ENCODE data around the gene MPST.
"Not testable (repeated sequence)": the region's sequence is repeated elsewhere in the genome, so short reads cannot be mapped to it uniquely, and the experiment has no call there.

Gene MPST

DNA sequence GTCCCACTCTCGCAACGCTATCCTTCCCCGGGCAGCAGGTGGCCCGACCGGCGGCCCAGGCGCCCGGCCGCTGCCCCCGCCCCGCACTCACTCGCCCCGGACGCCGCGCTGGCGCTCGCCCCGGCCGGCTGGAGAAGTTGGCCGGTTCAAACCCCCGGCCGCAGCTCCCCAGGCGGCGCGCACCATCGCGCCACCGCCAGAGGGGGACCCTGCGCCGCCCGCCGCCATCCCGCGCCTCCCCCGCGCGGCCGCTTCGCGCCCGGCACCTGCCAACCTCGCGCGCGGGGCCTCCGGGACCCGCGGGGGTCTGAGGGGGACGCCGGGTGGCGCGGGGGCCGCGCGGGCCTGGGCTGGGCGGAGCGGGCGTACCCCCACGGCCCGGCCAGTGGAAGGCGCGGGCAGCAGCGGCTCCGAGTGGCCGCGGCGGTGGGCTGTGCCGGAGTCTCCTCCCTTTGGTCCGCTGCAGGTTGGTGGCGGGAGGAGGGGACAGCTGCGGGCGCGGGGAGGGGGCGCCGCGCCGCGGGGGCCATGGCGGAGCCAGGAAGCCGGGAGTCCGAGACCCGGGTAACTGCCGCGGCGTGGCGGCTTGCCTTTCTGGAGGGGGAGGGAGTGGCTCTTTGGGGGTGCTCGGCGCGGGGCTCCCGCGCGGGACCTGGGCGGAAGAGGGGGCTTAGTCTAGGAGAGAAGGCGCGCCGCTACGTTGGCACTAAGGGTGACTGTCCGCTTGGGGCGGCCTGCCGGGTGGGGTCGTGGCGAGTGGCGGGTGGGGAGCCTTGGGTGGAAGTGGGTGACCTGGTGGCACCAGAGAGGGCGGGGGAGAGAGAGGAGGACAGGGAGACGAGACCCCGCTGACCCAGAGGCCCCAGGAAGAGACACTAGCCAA is at the start of gene MPST, which contains the start of gene TST:
MPST (plus strand) TSS at position 434 of the 883 bp plus-strand sequence; CDS start at position 529, 95 bp downstream.
TST (minus strand) TSS at position 139 of the 883 bp plus-strand sequence. CDS start 715 bp downstream, outside the sequence.
- peak; percentile 87 for DNase-seq

DNA sequence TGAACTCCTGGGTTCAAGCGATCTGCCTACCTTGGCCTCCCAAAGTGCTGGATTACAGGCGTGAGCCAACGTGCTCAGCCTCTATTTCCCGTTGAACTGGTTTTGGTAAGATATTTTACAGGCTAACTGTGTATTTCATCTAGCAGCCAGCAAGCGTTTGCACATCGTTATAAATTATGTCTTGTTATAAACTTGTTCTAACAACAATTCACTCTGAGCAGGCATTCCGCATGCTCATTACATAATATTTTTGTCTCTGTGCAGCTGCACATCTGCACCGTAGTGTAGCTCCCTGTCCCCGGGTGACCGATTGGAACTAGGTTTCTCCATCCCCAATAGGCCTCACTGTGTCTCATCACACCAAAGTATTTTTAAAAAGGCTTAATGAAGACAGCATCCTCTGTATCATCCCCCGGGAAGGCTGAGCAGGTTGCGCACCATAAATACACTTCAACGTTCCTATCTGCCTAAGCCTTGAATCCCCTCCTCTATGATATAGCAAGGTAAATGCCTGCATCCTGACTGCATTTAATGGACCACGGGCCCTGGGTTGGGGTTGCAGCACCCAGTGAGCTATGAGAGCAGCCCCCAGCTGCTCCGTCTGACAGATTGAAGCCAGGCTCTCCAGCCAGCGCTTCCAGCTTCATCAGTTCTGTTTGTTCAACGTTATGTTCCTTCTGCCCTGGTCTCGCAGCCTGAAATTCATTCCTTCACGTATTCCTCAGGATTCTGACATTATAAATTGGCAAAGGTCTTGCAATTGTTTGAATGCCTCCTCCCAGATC is 48.0 kb upstream of the MPST start:
- no peak for DNase-seq

DNA sequence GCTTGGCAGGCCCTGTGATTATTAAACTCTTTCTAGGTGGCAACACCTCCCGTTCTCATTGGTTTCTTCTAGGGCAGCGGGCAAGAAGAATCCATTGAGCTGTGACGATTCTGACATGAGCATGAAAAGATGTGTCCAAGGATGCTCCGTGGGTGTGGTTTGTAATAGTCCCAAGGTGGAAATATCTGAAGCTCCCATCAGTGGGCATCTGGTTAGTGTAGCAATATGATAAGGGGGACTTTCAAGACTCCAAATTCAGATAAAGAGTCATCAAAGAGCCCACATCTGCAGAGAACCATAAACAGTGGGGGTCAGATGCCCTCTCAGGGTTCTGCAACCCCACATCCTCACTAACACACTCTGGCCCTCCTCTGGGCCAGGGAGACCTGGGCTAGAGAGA is 42.9 kb upstream of the MPST start:
- no peak for DNase-seq

DNA sequence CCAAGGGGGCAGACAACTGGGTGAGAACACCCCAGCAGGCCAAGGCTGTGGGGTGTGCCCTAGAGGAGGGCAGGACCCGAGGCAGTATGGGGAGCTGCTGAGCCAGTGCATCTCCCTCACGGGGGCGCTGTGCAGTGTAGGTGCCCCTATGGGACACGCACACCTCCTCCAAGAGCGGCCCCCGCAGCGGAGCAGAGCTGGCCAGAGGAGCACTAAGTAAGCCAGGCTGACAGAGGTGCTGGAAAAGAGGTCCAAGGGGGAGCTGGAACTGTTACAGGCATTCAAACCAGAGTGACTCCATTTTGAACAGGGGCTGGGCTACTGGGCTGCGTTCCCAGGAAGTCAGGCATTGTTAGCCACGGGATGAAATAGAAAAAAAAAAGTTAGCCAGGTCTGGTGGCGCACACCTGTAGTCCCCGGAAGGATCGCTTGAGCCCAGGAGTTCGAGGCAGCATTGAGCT is 42.1 kb upstream of the MPST start:
- DNase-seq, result no peak

DNA sequence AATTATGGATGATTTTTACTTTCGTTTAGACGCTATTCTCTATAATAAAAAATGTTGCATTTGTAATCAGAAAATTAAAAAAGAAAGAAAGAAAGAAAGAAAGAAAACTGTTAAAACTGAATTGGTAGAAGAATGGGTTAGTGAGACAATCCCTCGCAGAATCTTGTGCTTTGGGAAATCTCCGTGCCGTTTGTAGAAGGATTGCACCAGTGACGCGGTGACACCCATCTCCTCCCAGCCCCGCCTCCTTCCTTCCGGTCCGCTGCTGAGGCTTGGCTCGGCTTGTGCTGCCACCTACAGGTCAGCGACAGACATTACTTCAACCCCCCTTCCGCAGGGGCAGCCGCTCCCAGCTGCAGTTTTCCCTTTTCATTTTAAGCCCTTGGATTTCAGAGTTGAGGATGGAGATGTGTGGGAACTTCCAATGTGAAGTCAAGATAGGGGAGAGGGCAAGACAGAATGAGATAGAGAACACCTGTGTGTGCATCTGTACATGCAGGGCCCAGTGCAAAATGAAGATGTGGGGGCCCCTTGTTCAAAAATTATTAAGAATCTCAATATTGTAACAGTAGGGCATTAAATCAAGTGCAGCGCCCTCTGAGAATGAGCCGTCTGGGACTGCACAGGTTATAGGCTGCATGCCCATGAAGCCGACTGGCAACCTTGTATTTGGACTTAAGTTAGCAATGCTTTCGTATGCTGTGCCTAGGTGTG is 41.4 kb upstream of the MPST start:
- DNase-seq, result peak; percentile 94

DNA sequence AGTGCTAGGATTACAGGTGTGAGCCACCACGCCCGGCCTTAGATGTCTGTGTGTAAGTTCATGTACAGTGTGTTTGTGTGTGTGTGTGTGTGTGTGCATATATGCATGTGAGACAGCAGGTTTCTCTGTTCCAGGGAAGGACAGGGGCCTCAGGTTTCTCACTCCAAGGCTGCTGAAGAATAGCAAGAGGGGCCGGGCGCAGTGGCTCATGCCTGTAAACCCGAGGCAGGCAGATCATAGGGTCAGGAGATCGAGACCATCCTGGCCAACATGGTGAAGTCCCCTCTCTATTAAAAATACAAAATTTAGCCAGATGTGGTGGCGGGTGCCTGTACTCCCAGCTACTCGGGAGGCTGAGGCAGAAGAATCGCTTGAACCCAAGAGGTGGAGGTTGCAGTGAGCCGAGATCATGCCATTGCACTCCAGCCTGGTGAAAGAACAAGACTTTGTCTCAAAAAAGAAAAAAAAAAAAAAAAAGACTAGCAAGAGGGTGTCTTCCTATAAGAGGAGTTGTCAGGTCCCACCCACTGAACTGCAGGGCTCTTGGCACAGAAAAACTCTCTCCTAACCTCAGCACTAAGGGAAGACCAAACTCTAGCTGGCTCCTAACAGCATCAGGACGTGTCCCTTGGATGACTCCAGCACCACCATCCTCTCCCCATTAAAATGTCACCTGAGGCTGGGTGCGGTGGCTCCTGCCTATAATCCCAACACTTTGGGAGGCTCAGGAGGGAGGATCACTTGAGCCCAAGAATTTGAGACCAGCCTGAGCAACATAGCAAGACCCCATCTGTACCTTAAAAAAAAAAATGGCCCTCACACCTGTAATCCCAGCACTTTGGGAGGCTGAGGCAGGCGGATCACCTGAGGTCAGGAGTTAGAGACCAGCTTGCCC is 40.3 kb upstream of the MPST start:
- no peak for DNase-seq

DNA sequence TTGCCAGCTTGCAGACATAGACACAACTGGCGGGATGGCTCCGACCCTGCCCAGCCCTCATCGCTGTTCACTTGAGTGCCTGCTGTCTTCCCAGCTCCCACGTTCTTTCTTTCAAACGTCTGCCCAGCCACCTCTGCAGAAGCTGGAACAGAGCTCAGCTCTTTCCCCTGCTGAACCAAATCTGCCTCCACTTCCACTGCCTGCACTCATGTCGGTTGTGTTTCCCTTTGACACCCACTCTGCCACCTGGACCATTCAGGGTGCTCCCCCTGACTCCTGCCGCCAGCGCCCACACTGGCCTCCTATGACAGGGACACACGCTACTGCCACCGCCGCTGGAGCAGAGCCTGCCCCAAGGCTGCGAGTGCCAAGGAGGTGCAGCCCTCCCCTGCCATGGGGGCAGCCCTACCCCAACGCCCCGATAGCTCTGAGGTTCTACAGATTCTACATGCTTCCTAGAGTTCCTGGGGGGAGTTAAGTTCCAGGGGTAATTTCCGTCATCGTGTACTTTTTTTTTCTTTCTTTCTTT is 38.2 kb upstream of the MPST start:
- DNase-seq, result no peak

DNA sequence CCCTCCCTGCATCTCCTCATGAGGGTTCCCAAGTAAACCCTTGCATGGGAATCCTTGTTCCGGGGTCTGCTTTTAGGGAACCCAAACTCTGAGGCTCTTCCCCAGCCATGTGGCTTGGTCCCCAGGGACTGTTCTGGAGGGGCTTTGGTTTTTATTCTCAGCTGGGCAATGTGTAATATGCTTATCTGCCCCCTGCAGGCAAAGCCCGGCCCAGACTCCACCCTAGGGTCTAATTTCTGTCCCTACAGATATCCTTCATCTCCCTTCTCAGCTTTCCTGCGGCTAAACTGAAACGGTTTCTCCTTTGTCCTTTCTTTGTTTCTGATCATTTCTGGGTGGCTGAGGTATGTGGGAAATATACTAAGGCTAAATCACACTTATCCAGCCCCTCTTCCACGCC is 37.4 kb upstream of the MPST start:
- no peak for DNase-seq

DNA sequence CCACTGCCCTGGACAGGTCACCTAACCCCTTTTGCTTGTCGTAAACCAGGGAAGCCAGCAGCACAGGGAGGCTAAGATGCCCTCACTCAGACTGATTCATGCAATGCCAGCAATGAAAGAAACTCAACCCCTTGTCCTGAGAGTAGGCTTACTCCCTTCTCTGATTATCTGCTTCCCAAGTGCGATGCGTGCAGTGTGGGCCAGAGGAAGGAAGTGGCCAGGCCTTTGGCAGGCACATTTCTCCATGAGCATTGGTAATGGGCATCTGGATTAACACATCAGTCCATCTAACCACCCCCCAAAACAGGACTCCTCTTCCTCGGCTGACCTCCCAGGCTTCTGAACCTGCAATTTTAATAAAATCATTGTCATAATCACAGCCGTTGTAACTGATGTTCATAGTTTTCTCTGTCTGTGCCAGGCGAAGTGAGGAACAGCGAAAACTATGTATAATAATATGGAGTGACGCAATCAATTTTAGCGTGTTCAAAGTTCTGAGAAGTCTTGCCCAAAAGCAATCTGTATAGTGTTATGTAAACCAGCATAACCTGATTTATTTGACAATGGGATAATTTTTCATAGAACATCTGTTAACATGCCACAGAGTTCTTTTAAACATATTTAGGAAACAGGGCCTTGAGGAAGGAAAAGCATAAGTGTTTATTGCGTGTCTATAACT is 34.2 kb upstream of the MPST start:
- DNase-seq, result no peak

DNA sequence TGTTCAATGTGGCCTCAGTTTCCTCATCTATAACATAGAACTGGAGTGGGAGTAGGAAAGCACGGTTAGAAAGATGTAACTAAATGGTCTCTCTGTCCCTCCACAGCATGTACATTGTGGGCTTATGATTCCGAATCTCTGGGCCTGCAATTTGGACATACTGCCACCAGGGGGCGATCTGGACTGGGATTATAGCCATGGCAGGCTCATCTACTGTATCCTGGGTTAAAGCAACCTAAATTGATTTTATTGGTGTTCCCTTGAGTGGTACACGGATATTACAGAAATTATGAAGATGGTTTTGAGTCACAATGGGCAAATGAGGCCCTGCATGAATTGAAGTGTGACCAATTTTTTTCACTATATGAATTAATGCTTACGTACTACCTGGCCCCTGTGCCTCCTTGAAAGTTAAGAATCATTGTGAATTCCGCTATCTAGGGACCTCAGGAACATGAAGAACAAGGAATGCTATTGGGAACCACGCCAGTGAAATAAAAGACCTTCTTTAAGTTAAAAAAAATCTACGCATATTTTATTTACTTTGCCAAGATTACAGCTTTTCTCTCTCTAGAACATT is 33.2 kb upstream of the MPST start:
- no peak for DNase-seq

DNA sequence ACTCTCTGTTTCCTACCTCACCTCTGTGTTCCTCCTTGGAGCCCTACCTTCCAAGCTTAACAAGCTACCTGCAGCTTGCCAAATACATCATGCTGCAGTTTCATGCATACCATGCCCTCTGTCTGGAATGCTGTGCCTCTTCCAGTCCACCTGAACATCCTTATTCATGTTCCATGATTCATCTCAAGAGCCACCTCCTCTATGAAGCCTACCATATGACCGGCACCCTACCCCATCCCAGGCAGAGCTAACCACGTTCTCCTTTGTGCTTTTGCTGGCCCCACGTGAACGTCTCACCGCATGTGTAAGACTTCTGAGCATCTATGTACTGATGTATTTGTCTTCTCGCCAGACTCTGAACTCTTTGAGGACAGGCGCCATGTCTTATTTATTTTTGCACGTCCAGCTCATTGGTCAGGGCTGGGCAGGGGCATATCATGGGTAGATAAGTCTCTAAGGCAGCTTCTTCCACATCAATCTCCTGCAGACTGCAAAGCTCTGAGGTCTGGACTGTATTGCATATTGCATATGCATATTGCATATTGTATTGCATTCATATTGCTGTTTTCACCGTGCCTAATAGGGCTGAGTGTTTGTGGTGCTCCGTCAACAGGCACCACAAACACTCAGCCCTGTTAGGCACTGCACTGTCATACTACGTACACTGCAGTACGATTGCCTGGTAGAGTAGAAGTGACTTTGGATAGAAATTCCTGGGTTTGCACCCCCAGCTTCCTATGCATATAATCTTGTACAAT is 31.3 kb upstream of the MPST start:
- DNase-seq, result no peak

DNA sequence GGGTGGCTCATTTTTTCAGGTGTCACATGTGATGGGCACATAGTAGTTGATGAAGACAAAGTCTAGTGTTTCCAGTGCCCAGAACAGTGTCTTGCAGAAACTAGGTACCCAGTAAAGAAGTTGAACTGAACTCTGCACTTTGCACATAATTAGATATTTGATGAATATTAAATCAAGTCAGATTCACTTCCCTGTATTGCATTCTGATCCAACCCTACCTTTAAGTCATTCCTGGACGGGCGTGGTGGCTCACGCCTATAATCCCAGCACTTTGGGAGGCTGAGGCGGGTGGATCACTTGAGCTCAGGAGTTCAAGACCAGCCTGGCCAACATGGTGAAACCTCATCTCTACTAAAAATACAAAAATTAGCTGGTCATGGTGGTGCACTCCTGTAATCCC is 30.5 kb upstream of the MPST start:
- DNase-seq, result not testable (repeated sequence)

DNA sequence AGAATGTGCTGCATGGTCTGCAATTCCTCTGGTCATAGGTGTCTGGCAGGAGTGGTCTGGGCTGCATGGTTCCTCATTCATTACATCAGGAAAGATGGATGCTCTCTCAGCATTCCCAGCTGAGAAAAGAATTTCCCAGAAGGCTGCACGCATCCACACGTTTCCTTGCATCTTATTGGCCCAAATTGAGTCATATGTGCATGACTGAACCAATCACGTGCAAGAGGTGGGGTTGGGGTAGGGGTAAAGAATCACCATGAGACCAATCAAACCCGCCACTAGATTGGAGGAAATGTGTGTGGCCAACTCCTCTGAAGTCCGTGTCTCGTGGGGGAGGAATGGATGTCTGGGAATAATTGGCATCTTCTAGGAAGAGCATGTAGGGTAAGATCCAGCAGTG is 29.1 kb upstream of the MPST start:
- DNase-seq, result no peak

DNA sequence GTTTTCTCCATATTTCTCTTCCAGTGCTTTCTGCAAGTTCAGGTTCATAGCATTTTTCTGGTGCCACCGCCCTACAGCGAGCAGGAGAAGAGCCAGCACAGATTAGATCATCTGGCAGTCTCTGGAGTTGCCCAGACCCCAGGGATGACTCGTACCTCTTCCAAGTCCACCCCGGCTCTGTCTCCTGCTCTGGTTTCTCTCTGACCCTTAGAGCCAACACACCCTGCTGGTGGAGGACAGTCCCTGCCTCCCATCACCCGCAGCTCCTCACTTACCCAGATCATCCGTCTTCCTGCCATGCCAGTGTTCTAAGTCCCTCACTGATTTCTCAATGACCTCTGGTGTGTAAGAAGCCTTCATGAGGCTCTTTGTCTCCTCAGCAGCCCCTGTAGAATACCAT is 28.3 kb upstream of the MPST start:
- no peak for DNase-seq

DNA sequence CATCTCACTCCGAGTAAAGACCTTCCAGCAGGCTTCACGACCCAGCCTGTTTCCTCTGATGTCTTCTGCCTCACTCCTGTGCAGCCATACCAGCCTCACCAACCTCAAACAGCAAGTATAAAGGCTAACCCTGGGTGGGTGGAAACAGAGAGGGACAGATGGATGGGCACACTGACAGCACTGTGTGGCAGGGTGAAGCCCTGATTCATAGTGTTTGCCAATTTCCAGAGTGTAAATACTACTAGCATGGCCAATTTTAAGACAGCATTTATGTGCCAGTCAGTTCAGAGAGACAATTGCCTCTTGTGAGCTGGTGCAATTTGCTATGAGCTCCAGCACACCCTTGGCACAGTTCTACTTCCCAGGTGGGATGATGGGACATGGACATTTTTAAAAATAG is 21.8 kb upstream of the MPST start:
- DNase-seq, result no peak

DNA sequence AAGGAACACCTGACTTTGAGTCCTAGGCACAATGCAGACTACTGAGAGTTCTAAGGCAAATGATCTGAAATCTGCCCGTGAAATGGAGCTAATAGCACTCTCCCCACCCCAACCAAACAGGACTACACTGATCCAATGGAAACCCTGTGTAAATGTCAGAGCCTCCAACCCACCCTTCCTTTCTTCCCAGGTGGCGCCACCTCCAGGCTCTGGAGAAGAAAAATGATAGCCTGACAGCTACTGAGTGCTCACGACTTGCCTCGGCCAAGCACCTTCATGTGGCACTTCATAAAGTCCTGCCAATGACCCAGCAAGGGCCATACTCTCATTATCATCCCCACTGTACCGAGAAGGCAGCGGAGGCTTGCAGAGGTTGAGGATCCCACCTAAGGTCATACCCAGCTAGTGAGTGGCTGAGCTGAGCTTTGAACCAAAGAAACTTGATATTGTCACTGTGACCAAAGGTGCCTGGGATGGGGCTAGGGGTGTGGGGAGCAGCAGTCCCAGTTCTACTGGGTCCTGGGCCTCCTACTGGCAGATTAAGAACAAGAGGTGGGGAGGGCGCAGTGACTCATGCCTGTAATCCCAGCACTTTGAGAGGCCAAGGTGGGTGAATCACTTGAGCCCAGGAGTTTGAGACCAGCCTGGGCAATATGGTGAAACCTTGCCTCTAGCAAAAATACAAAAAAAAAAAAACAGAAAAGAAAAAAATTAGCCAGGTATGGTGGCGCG is 20.8 kb upstream of the MPST start:
- DNase-seq, result no peak

DNA sequence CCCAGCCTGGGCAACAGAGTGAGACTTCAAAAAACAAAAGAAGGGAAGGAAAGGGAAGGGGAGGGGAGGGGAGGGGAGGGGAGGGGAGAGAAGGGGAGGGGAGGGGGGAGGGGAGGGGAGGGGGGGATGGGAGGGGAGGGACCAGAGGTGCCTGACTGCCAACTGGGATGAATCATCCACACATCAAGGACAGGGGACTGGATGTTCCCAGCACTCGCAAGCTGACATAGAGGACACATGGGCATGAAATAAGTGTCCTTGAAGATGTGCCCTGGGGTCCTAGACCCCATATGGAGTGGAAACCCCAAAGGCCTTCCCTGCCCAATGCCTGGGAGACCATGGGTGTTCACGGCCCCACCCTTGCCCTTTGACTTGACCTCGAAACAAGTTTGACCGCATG is 20.1 kb upstream of the MPST start:
- DNase-seq, result no peak

DNA sequence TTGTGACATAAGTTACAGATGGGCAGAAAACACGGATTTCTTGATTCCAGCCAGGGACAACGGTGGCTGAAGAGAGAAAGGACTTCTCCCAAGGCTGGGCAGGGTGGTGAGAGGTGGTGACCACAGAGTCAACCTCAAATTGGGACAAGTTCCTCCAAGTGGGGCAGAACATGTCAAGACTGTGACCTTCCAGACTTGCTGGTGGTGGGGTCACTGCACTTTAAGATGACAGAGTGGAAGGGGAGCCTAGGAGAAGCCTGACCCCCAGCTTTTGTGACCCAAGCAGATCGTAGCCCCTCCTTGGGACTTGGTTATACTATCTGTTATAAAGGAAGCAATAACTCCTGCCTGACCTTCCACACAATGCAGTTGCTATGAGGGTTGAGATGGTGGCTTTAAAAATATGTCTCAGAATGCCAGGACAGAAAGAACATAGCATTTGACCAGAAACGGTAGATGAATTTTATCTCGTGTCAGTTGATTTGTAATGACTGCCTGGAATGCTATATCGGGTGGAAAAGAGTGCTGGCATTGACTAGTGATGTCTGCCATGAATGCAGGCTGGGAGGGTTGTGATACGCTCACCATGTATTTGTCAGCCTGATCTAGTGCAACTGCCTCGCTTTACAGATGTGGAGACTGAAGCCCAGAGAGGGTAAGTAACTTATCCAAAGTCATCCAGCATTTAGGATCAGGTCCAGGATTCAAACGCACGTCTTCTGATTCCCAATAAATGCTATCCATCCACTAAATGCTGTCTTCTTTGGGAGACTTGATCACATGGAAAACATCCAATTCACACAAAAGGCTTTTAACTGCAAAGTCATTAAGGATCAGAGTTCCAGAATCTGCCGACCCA is 18.6 kb upstream of the MPST start:
- DNase-seq, result no peak
